Loucy (cell line): ENCODE results near the gene LMNTD1.

Experiments
- H2AFZ ChIP-seq: fragments of 200-600 bp; sonication (generic); 2 replicates; pipeline ENCODE4 v1.6.0; 2016; ENCODE audit warnings: antibody characterized with exemption, mild to moderate bottlenecking, low read length, moderate library complexity
- H3F3A ChIP-seq: fragments of 200-600 bp; 2 replicates; pipeline ENCODE4 v1.6.0; 2016; ENCODE audit warnings: antibody characterized with exemption, low read depth, mild to moderate bottlenecking
- H3K27me3 ChIP-seq: fragments of 200-600 bp; sonication (generic); 2 replicates; pipeline ENCODE4 v1.6.1; 2014; ENCODE audit warnings: low read length, mild to moderate bottlenecking; ENCODE audit not compliant: insufficient read depth, poor library complexity, severe bottlenecking
- H3K36me3 ChIP-seq: fragments of 200-600 bp; sonication (generic); 2 replicates; pipeline ENCODE4 v1.6.1; 2016; ENCODE audit warnings: low read length; ENCODE audit not compliant: insufficient read depth
- H3K4me1 ChIP-seq: fragments of 200-600 bp; sonication (generic); 2 replicates; pipeline ENCODE4 v1.5.1; 2014; ENCODE audit warnings: low read length, mild to moderate bottlenecking; ENCODE audit not compliant: insufficient read depth, poor library complexity, severe bottlenecking
- H3K4me2 ChIP-seq: fragments of 200-600 bp; sonication (generic); 2 replicates; pipeline ENCODE4 v1.6.0; 2014; ENCODE audit warnings: antibody characterized with exemption, low read length, low read depth, mild to moderate bottlenecking; ENCODE audit not compliant: poor library complexity, severe bottlenecking
- H3K4me3 ChIP-seq: fragments of 200-600 bp; sonication (generic); 2 replicates; pipeline ENCODE4 v1.5.1; 2014; ENCODE audit warnings: low read length, mild to moderate bottlenecking, mixed read lengths; ENCODE audit not compliant: poor library complexity, severe bottlenecking
- H3K79me2 ChIP-seq: fragments of 200-600 bp; sonication (generic); 2 replicates; pipeline ENCODE4 v1.6.1; 2014; ENCODE audit warnings: low read length; ENCODE audit not compliant: insufficient read depth
- H3K9ac ChIP-seq: fragments of 200-600 bp; sonication (generic); 2 replicates; pipeline ENCODE4 v1.6.0; 2014; ENCODE audit warnings: mild to moderate bottlenecking, low read depth, low read length, moderate library complexity; ENCODE audit not compliant: poor library complexity, severe bottlenecking
- H3K9me2 ChIP-seq: fragments of 200-600 bp; sonication (generic); replicated peaks from 2 replicates; pipeline ENCODE4 v1.6.1; 2016; ENCODE audit warnings: low read depth, low read length, mixed read lengths
- H3K9me3 ChIP-seq: fragments of 200-600 bp; sonication (generic); 2 replicates; pipeline ENCODE4 v1.6.1; 2014; ENCODE audit warnings: mild to moderate bottlenecking, antibody characterized with exemption, low read length, low read depth; ENCODE audit not compliant: insufficient read depth
- H4K20me1 ChIP-seq: fragments of 200-600 bp; sonication (generic); 2 replicates; pipeline ENCODE4 v1.6.0; 2014; ENCODE audit warnings: antibody characterized with exemption, low read length, mild to moderate bottlenecking; ENCODE audit not compliant: insufficient read depth, poor library complexity, severe bottlenecking
- EZH2phosphoT487 ChIP-seq: fragments of 200-600 bp; IDR thresholded peaks from 2 replicates; pipeline ENCODE4 v1.6.1; 2018; ENCODE audit warnings: antibody characterized with exemption, mild to moderate bottlenecking, moderate library complexity, borderline replicate concordance
- TF ChIP-seq, protein P1 (sequence below): fragments of 200-600 bp; sonication (generic); conservative IDR thresholded peaks from 2 replicates; pipeline ENCODE4 v1.5.1; 2014; ENCODE audit warnings: mild to moderate bottlenecking, antibody characterized with exemption, low read length

Gene LMNTD1

GRCh38 chr12:25578411-25579143 lies 25.5 kb upstream of the LMNTD1 start:
- H3K9ac ChIP-seq, result no peak overlapping the region
- H3K27me3 ChIP-seq, result no peaks in the 10 kb centered on the region
- H2AFZ ChIP-seq, result no peak overlapping the region
- TF ChIP-seq, protein P1, sequence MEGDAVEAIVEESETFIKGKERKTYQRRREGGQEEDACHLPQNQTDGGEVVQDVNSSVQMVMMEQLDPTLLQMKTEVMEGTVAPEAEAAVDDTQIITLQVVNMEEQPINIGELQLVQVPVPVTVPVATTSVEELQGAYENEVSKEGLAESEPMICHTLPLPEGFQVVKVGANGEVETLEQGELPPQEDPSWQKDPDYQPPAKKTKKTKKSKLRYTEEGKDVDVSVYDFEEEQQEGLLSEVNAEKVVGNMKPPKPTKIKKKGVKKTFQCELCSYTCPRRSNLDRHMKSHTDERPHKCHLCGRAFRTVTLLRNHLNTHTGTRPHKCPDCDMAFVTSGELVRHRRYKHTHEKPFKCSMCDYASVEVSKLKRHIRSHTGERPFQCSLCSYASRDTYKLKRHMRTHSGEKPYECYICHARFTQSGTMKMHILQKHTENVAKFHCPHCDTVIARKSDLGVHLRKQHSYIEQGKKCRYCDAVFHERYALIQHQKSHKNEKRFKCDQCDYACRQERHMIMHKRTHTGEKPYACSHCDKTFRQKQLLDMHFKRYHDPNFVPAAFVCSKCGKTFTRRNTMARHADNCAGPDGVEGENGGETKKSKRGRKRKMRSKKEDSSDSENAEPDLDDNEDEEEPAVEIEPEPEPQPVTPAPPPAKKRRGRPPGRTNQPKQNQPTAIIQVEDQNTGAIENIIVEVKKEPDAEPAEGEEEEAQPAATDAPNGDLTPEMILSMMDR, result no peak
- TF ChIP-seq EZH2phosphoT487, result no peak
- no peaks in the 10 kb centered on the region for H3K79me2 ChIP-seq
- no peaks in the 10 kb centered on the region for H3K9me3 ChIP-seq
- H3K4me2 ChIP-seq, result no peak overlapping the region
- H3F3A ChIP-seq, result no peaks in the 10 kb centered on the region
- no peaks in the 10 kb centered on the region for H3K9me2 ChIP-seq
- H3K4me3 ChIP-seq, result no peak overlapping the region
- H3K4me1 ChIP-seq, result peaks cover 3% of the 10 kb centered on the region
- H3K36me3 ChIP-seq, result no peaks in the 10 kb centered on the region
- H4K20me1 ChIP-seq, result no peaks in the 10 kb centered on the region

- Histone ChIP-seq H3K4me1 (no peaks in the 10 kb centered on the region), H3F3A (no peaks in the 10 kb centered on the region), H3K27me3 (no peaks in the 10 kb centered on the region), H3K79me2 (no peaks in the 10 kb centered on the region), H3K36me3 (no peaks in the 10 kb centered on the region), H3K9me2 (no peaks in the 10 kb centered on the region), H3K9me3 (no peaks in the 10 kb centered on the region), H4K20me1 (no peaks in the 10 kb centered on the region), H3K4me2 (no peak overlapping the region), H3K4me3 (no peak overlapping the region), H2AFZ (no peak overlapping the region), H3K9ac (no peak overlapping the region)
- TF ChIP-seq, protein P1, result no peak
- no peak for TF ChIP-seq EZH2phosphoT487
Measured at GRCh38 chr12:25574761-25575160, 21.7 kb upstream of the LMNTD1 start.

DNA sequence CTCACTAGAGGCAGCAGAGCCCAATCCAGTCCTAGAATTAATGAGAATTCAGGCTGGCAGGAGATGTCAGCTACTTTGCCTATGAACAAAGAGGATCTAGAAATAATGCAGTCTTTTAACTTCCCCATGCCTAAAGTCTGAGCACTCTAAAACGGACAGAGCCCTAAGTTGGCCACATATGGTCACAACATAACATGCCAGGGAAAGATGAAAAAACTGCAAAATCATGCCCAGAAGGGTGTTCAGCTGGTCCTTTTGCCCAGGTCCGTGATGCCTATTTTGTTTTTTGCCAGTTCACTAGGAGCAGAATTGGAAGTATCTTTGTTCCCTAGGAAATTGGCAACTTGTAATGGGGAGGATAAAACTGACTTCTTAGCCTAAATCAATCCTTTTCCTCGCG lies 20.3 kb upstream of the LMNTD1 start:
- H3K4me3 ChIP-seq, result no peak overlapping the region
- no peak overlapping the region for H2AFZ ChIP-seq
- no peaks in the 10 kb centered on the region for H3K79me2 ChIP-seq
- no peaks in the 10 kb centered on the region for H3F3A ChIP-seq
- no peaks in the 10 kb centered on the region for H3K9me2 ChIP-seq
- no peaks in the 10 kb centered on the region for H3K27me3 ChIP-seq
- H4K20me1 ChIP-seq, result no peaks in the 10 kb centered on the region
- H3K9me3 ChIP-seq, result no peaks in the 10 kb centered on the region
- no peak for TF ChIP-seq EZH2phosphoT487
- no peaks in the 10 kb centered on the region for H3K36me3 ChIP-seq
- H3K9ac ChIP-seq, result no peak overlapping the region
- no peak overlapping the region for H3K4me2 ChIP-seq
- H3K4me1 ChIP-seq, result no peaks in the 10 kb centered on the region

GRCh38 chr12:25570418-25570817 lies 17.3 kb upstream of the LMNTD1 start:
- Histone ChIP-seq H2AFZ (no peak overlapping the region), H3K79me2 (no peaks in the 10 kb centered on the region)

More at GRCh38 chr12:25570418-25570817, 17.3 kb upstream of the LMNTD1 start:
- Histone ChIP-seq H3K36me3 (no peaks in the 10 kb centered on the region), H3K9ac (no peak overlapping the region), H4K20me1 (no peaks in the 10 kb centered on the region), H3K4me1 (no peaks in the 10 kb centered on the region), H3F3A (no peaks in the 10 kb centered on the region), H3K4me2 (no peak overlapping the region), H3K9me2 (no peaks in the 10 kb centered on the region), H3K9me3 (peaks cover 4% of the 10 kb centered on the region; the same call in 1 of the 2 replicates), H3K4me3 (no peak overlapping the region), H3K27me3 (no peaks in the 10 kb centered on the region)
- TF ChIP-seq, protein P1, result no peak
- TF ChIP-seq EZH2phosphoT487, result no peak
